Measurements from ENCODE around the gene DAZAP2. TPM values are rescaled to one million over a fixed set of nuclear protein-coding genes. Genes with fewer than 3 reads are reported as not detected.

The DAZAP2 gene
- total and polyA plus RNA-seq, 9 of the 15 experiments (the other 6 are each of a cell fraction or from before 2014, with no cell fraction given) = 116 to 668 (median 227) TPM

- TF ChIP-seq ZEB2 (IDR thresholded peaks at IDR 0.05) = 0 out of 2 replicates have a peak, but pooled peaks have one; percentile 25
- TF ChIP-seq ZNF511 (CRISPR knock-in tag; IDR thresholded peaks at IDR 0.05) = no peak
- TF ChIP-seq ARID3B (CRISPR knock-in tag; IDR thresholded peaks at IDR 0.05; ENCODE audit: borderline replicate concordance) = no peak
- no peak for TF ChIP-seq PREB (CRISPR knock-in tag; IDR thresholded peaks at IDR 0.05)
- no peak for TF ChIP-seq STAT6 (CRISPR knock-in tag; IDR thresholded peaks at IDR 0.05)
- TF ChIP-seq CREB5 (CRISPR knock-in tag; IDR thresholded peaks at IDR 0.05) = no peak
- TF ChIP-seq FOXK2 (conservative IDR thresholded peaks at IDR 0.05 in 1 of 2, IDR thresholded peaks at IDR 0.05 in 1 of 2; ENCODE audit: low read depth in 2 of 2) = 0 out of 4 replicates have a peak, but pooled peaks of 1 of the 2 experiments have one; percentile 42
- TF ChIP-seq NRF1 (conservative IDR thresholded peaks at IDR 0.05 in 1 of 2, IDR thresholded peaks at IDR 0.05 in 1 of 2) = 0 out of 4 replicates have a peak, but pooled peaks of 1 of the 2 experiments have one; percentile 37
- peak; percentile 82 for TF ChIP-seq TEAD4 (IDR thresholded peaks at IDR 0.05; ENCODE audit: low read length)
- no peak for TF ChIP-seq TEAD4 (CRISPR knock-in tag; IDR thresholded peaks at IDR 0.05; ENCODE audit: borderline replicate concordance)
- no peak for TF ChIP-seq ZFP36 (IDR thresholded peaks at IDR 0.05; ENCODE audit: low read depth, low read length, partially characterized antibody)
- no peak for TF ChIP-seq ZSCAN29 (IDR thresholded peaks at IDR 0.05)
- peak; percentile 51; the same call in 1 of the 2 replicates for TF ChIP-seq ATF4 (CRISPR knock-in tag; IDR thresholded peaks at IDR 0.05)
- no peak for TF ChIP-seq ZNF655 (CRISPR knock-in tag; IDR thresholded peaks at IDR 0.05)
- no peak for TF ChIP-seq ZBTB43 (CRISPR knock-in tag; IDR thresholded peaks at IDR 0.05)
- TF ChIP-seq ZNF76 (CRISPR knock-in tag; IDR thresholded peaks at IDR 0.05; ENCODE audit: borderline replicate concordance) = peak; percentile 51; the same call in 1 of the 2 replicates
Measured at GRCh38 chr12:51246254-51246853, 7.7 kb downstream of the DAZAP2 start (continued).

All from K562 (cell line).